GM23338 (cell line): Measurements from ENCODE around the gene TCF7. TPM values are rescaled to one million over a fixed set of nuclear protein-coding genes. Genes with fewer than 3 reads are reported as not detected.

Experiments used
- ATAC-seq: fragments of 200-7000 bp; cut with Tn5 transposase; 3 replicates; pipeline ENCODE4 v1.9.1; 2020
- DNase-seq: peaks from one replicate; pipeline ENCODE4 v3.0.0-alpha.2; 2015; ENCODE audit warnings: low spot score
- H2AFZ ChIP-seq: fragments of 200-600 bp; sonication (generic); 2 replicates; pipeline ENCODE4 v1.8.0; 2016; ENCODE audit warnings: antibody characterized with exemption, mild to moderate bottlenecking, moderate library complexity
- H3F3A ChIP-seq: fragments of 200-600 bp; sonication (generic); replicated peaks from 2 replicates; pipeline ENCODE4 v1.8.0; 2017; ENCODE audit warnings: antibody characterized with exemption, mixed run types, low read depth
- H3K27ac ChIP-seq: fragments of 200-600 bp; sonication (generic); 2 replicates; pipeline ENCODE4 v1.6.1; 2016; ENCODE audit warnings: low read depth
- H3K27me3 ChIP-seq: fragments of 200-600 bp; sonication (generic); 2 replicates; pipeline ENCODE4 v1.8.0; 2016; ENCODE audit warnings: mild to moderate bottlenecking, mixed run types, moderate library complexity; ENCODE audit not compliant: insufficient read depth
- H3K36me3 ChIP-seq: fragments of 200-600 bp; sonication (generic); 2 replicates; pipeline ENCODE4 v1.8.0; 2016; ENCODE audit warnings: mild to moderate bottlenecking; ENCODE audit not compliant: insufficient read depth
- H3K4me1 ChIP-seq: fragments of 200-600 bp; sonication (generic); 2 replicates; pipeline ENCODE4 v1.8.0; 2016; ENCODE audit warnings: mild to moderate bottlenecking, moderate library complexity; ENCODE audit not compliant: insufficient read depth
- H3K4me2 ChIP-seq: fragments of 200-600 bp; sonication (generic); 2 replicates; pipeline ENCODE4 v1.7.1; 2017; ENCODE audit warnings: mixed run types
- H3K4me3 ChIP-seq: fragments of 200-600 bp; sonication (generic); 2 replicates; pipeline ENCODE4 v1.6.1; 2016; ENCODE audit warnings: mixed run types
- H3K79me2 ChIP-seq: fragments of 200-600 bp; sonication (generic); replicated peaks from 2 replicates; pipeline ENCODE4 v1.8.0; 2017; ENCODE audit warnings: mild to moderate bottlenecking; ENCODE audit not compliant: insufficient read depth
- H3K9me2 ChIP-seq: fragments of 200-600 bp; sonication (generic); 2 replicates; pipeline ENCODE4 v1.8.0; 2017; ENCODE audit not compliant: insufficient read depth
- H4K20me1 ChIP-seq: fragments of 200-600 bp; sonication (generic); replicated peaks from 2 replicates; pipeline ENCODE4 v1.8.0; 2017; ENCODE audit warnings: mild to moderate bottlenecking; ENCODE audit not compliant: insufficient read depth
- H3K27ac Mint-ChIP-seq: 2 replicates; pipeline ENCODE4 v1.8.0; 2020; ENCODE audit warnings: inconsistent platforms, mild to moderate bottlenecking, moderate library complexity, mixed read lengths
- H3K27me3 Mint-ChIP-seq: 3 replicates; pipeline ENCODE4 v1.8.0; 2022; ENCODE audit warnings: low read depth, mild to moderate bottlenecking, moderate library complexity, mixed read lengths, inconsistent platforms; ENCODE audit not compliant: insufficient read depth, poor library complexity
- H3K36me3 Mint-ChIP-seq: 3 replicates; pipeline ENCODE4 v1.8.0; 2021; ENCODE audit warnings: low read depth, mild to moderate bottlenecking, inconsistent platforms, moderate library complexity, mixed read lengths
- H3K4me1 Mint-ChIP-seq: 3 replicates; pipeline ENCODE4 v1.8.0; 2020; ENCODE audit warnings: mild to moderate bottlenecking, inconsistent platforms, mixed read lengths
- H3K4me3 Mint-ChIP-seq: 3 replicates; pipeline ENCODE4 v1.8.0; 2021; ENCODE audit warnings: moderate library complexity, mild to moderate bottlenecking, inconsistent platforms, mixed read lengths
- H3K9me3 Mint-ChIP-seq: 3 replicates; pipeline ENCODE4 v1.8.0; 2020; ENCODE audit warnings: moderate library complexity, mild to moderate bottlenecking, inconsistent platforms, mixed read lengths
- CREB1 ChIP-seq: fragments of 250-450 bp; sonication (Bioruptor Pico); IDR thresholded peaks from 2 replicates; pipeline ENCODE4 v1.5.0; 2020; ENCODE audit warnings: low read depth, mild to moderate bottlenecking, moderate library complexity
- CTCF ChIP-seq, 2 experiments: fragments of 200-600 bp in 1 of 2; sonication (generic) in 1 of 2; conservative IDR thresholded peaks; 2 replicates each; pipeline versions ENCODE4 v1.5.1 to v1.6.1; 2016 to 2017; ENCODE audit warnings: antibody characterized with exemption in 2 of 2, low read depth in 2 of 2, mild to moderate bottlenecking in 2 of 2, moderate library complexity in 1 of 2
- ETS1 ChIP-seq: IDR thresholded peaks from 2 replicates; pipeline ENCODE4 v1.6.1; 2016; ENCODE audit warnings: antibody characterized with exemption
- EZH2 ChIP-seq: fragments of 200-600 bp; sonication (generic); IDR thresholded peaks from one replicate; pipeline ENCODE4 v1.8.0; 2017; ENCODE audit warnings: antibody characterized with exemption, mild to moderate bottlenecking, low read depth; ENCODE audit not compliant: unreplicated experiment
- EZH2phosphoT487 ChIP-seq: fragments of 200-600 bp; sonication (generic); IDR thresholded peaks from one replicate; pipeline ENCODE4 v1.8.1; 2018; ENCODE audit warnings: antibody characterized with exemption; ENCODE audit not compliant: unreplicated experiment
- JUNB ChIP-seq: IDR thresholded peaks from one replicate; pipeline ENCODE4 v1.6.1; 2016; ENCODE audit warnings: antibody characterized with exemption; ENCODE audit not compliant: unreplicated experiment
- NANOG ChIP-seq: IDR thresholded peaks from 2 replicates; pipeline ENCODE4 v1.6.1; 2016; ENCODE audit warnings: antibody characterized with exemption, borderline replicate concordance
- POLR2AphosphoS5 ChIP-seq: IDR thresholded peaks from 2 replicates; pipeline ENCODE4 v1.6.1; 2016; ENCODE audit warnings: antibody characterized with exemption, low read depth
- STAT1 ChIP-seq: IDR thresholded peaks from one replicate; pipeline ENCODE4 v1.6.1; 2016; ENCODE audit warnings: antibody characterized with exemption; ENCODE audit not compliant: unreplicated experiment
- ZNF114 ChIP-seq: fragments of 250-450 bp; sonication (Bioruptor Pico); IDR thresholded peaks from 2 replicates; pipeline ENCODE4 v1.5.0; 2020; ENCODE audit warnings: mild to moderate bottlenecking, moderate library complexity
- ZNF331 ChIP-seq: fragments of 250-450 bp; sonication (Bioruptor Pico); IDR thresholded peaks from 2 replicates; pipeline ENCODE4 v1.5.0; 2020; ENCODE audit warnings: low read depth, mild to moderate bottlenecking, moderate library complexity
- ZNF462 ChIP-seq: fragments of 250-450 bp; sonication (Bioruptor Pico); IDR thresholded peaks from 2 replicates; pipeline ENCODE4 v1.5.0; 2020; ENCODE audit warnings: mild to moderate bottlenecking, moderate library complexity
- polyA plus RNA-seq: library from polyadenylated mRNA; unstranded; fragments of >200 nt; fragmentation: Nextera tagmentation; extraction: Ambion mirVana; gene quantifications from 2 replicates; pipeline ENCODE4 v1.2.1, GENCODE V29; 2016
- total RNA-seq: library from RNA; depleted of rRNA; stranded (reverse); fragments of >200 nt; shearing (Covaris generic); gene quantifications from 2 replicates; pipeline ENCODE4 v1.2.3, GENCODE V29; 2014

TCF7 gene
- total and polyA plus RNA-seq, 2 experiments from 2014 or later, result 5.6 to 8.1 TPM

GRCh38 chr5:134084022-134084565 lies 30.4 kb upstream of the TCF7 start:
- H2AFZ ChIP-seq, result no peak overlapping the region
- H3K27ac ChIP-seq, result no peak overlapping the region
- no peaks in the 10 kb centered on the region for H4K20me1 ChIP-seq
- ATAC-seq (no peak), DNase-seq (no peak)
- H3K36me3 ChIP-seq, result no peaks in the 10 kb centered on the region
- H3K27ac Mint-ChIP-seq, result no peak overlapping the region
- H3K4me3 Mint-ChIP-seq, result no peak overlapping the region
- H3K4me3 ChIP-seq, result no peak overlapping the region
- H3K9me2 ChIP-seq, result no peaks in the 10 kb centered on the region
- H3K36me3 Mint-ChIP-seq, result no peaks in the 10 kb centered on the region
- no peaks in the 10 kb centered on the region for H3K27me3 ChIP-seq
- no peak overlapping the region for H3K4me2 ChIP-seq
- H3F3A ChIP-seq, result no peaks in the 10 kb centered on the region
- H3K4me1 Mint-ChIP-seq, result peaks cover 8% of the 10 kb centered on the region
- peaks cover 3% of the 10 kb centered on the region for H3K27me3 Mint-ChIP-seq
- no peaks in the 10 kb centered on the region for H3K4me1 ChIP-seq
- TF ChIP-seq ETS1, result no peak
- TF ChIP-seq CREB1, result no peak
- TF ChIP-seq JUNB, result no peak
- no peak for TF ChIP-seq CTCF (conservative IDR thresholded peaks at IDR 0.05; ENCODE audit: low read depth in 2 of 2)
- TF ChIP-seq ZNF331 (CRISPR knock-in tag), result no peak
- TF ChIP-seq NANOG, result no peak
- no peak for TF ChIP-seq ZNF462
- TF ChIP-seq POLR2AphosphoS5, result no peak
- no peak for TF ChIP-seq ZNF114
- no peak for TF ChIP-seq EZH2phosphoT487
- TF ChIP-seq EZH2, result no peak
- no peak for TF ChIP-seq STAT1
- no peaks in the 10 kb centered on the region for H3K79me2 ChIP-seq
- no peaks in the 10 kb centered on the region for H3K9me3 Mint-ChIP-seq
